Vagina (tissue), 2 donors: Measurements from ENCODE around the gene CREG2.

ENCODE experiments used
- CTCF ChIP-seq, 3 experiments: fragments of 450-650 bp in 2 of 3; fragments of 200-600 bp in 1 of 3; sonication (generic) in 1 of 3; IDR thresholded peaks; one replicate each; pipeline ENCODE4 v1.5.1; 2017 to 2019; ENCODE audit warnings: antibody characterized with exemption in 3 of 3, mild to moderate bottlenecking in 2 of 3, moderate library complexity in 2 of 3
- POLR2A ChIP-seq, 2 donors: fragments of 450-650 bp; IDR thresholded peaks; one replicate each; pipeline ENCODE4 v1.6.1; 2017; ENCODE audit warnings: antibody characterized with exemption in 2 of 2, mild to moderate bottlenecking in 2 of 2, moderate library complexity in 2 of 2
- POLR2AphosphoS5 ChIP-seq, 2 donors: sonication (generic); formaldehyde crosslinking; IDR thresholded peaks; one replicate each; pipeline ENCODE4 v1.9.0; 2017; ENCODE audit warnings: antibody characterized with exemption in 2 of 2, mild to moderate bottlenecking in 2 of 2, low read depth in 1 of 2; ENCODE audit not compliant: insufficient read depth in 1 of 2

DNA sequence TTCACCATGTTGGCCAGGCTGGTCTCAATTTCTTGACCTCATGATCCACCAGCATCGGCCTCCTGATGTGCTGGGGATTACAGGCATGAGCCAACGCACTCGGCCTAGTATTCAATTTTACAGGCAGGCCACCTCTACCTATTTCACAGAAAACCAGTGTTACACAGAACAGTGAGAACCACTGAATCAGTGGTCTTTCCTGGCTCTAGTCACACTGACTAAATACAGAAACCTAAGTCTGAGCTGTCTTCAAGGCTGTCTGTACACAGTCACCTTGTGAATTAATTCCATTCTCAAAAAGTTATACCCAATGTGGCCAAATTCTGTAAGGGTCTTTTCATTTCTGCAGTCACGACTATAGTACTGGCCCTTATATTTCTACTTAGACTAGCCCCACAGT lies 82.3 kb downstream of the CREG2 start:
- TF ChIP-seq CTCF (IDR thresholded peaks at IDR 0.05) (no peak), POLR2AphosphoS5 (IDR thresholded peaks at IDR 0.05; ENCODE audit: insufficient read depth in 1 of 2, low read depth in 1 of 2) (no peak), POLR2A (IDR thresholded peaks at IDR 0.05) (no peak)
